Activated CD8-positive, alpha-beta memory T cell treated with anti-CD3 and anti-CD28 coated beads for 48 hours (primary cell): ENCODE results near the gene DAPK2.
"Not testable (repeated sequence)": the region's sequence is repeated elsewhere in the genome, so short reads cannot be mapped to it uniquely, and the experiment has no call there.

ENCODE experiments used
- DNase-seq, 3 experiments: peaks; one replicate each; pipeline ENCODE4 v3.0.0-alpha.2; 2020; ENCODE audit warnings: low read depth in 2 of 3, low spot score in 2 of 3

Gene DAPK2

GRCh38 chr15:64058279-64058678 lies 12.0 kb upstream of the DAPK2 start:
- DNase-seq = no peak

GRCh38 chr15:64053674-64054073 lies 7.4 kb upstream of the DAPK2 start:
- not testable (repeated sequence) for DNase-seq

GRCh38 chr15:64052925-64053491 lies 6.7 kb upstream of the DAPK2 start:
- no peak for DNase-seq

GRCh38 chr15:64051407-64052259 lies 5.3 kb upstream of the DAPK2 start:
- DNase-seq = no peak

GRCh38 chr15:64051093-64051402 lies 4.8 kb upstream of the DAPK2 start:
- no peak for DNase-seq

- no peak for DNase-seq
These were observed 4.2 kb upstream of the DAPK2 start for GRCh38 chr15:64050281-64051092.

- no peak for DNase-seq
These were observed 2.6 kb upstream of the DAPK2 start for GRCh38 chr15:64048781-64049460.

GRCh38 chr15:64045774-64046420 lies 388 bp downstream of the DAPK2 start:
- DNase-seq = no peak

GRCh38 chr15:64045101-64045435 lies 1.2 kb downstream of the DAPK2 start:
- no peak for DNase-seq

GRCh38 chr15:64044300-64045100 lies 1.8 kb downstream of the DAPK2 start:
- no peak for DNase-seq

GRCh38 chr15:64038878-64039610 lies 7.2 kb downstream of the DAPK2 start:
- no peak for DNase-seq

GRCh38 chr15:64037966-64038365 lies 8.3 kb downstream of the DAPK2 start:
- DNase-seq = no peak

GRCh38 chr15:64037116-64037515 lies 9.2 kb downstream of the DAPK2 start:
- DNase-seq = no peak

- DNase-seq = no peak
These were observed 10.8 kb downstream of the DAPK2 start for GRCh38 chr15:64035525-64035924.

GRCh38 chr15:64034519-64034918 lies 11.8 kb downstream of the DAPK2 start:
- DNase-seq = no peak

- DNase-seq = no peak
These were observed 14.0 kb downstream of the DAPK2 start for GRCh38 chr15:64032329-64032728.

- no peak for DNase-seq
These were observed 16.2 kb downstream of the DAPK2 start for GRCh38 chr15:64030123-64030522.

- no peak for DNase-seq
These were observed 16.7 kb downstream of the DAPK2 start for GRCh38 chr15:64029633-64030032.

GRCh38 chr15:64029110-64029509 lies 17.2 kb downstream of the DAPK2 start:
- DNase-seq = no peak

GRCh38 chr15:64026591-64026990 lies 19.7 kb downstream of the DAPK2 start:
- DNase-seq = no peak
